ENCODE data around the gene GALNT2.

The GALNT2 gene

DNA sequence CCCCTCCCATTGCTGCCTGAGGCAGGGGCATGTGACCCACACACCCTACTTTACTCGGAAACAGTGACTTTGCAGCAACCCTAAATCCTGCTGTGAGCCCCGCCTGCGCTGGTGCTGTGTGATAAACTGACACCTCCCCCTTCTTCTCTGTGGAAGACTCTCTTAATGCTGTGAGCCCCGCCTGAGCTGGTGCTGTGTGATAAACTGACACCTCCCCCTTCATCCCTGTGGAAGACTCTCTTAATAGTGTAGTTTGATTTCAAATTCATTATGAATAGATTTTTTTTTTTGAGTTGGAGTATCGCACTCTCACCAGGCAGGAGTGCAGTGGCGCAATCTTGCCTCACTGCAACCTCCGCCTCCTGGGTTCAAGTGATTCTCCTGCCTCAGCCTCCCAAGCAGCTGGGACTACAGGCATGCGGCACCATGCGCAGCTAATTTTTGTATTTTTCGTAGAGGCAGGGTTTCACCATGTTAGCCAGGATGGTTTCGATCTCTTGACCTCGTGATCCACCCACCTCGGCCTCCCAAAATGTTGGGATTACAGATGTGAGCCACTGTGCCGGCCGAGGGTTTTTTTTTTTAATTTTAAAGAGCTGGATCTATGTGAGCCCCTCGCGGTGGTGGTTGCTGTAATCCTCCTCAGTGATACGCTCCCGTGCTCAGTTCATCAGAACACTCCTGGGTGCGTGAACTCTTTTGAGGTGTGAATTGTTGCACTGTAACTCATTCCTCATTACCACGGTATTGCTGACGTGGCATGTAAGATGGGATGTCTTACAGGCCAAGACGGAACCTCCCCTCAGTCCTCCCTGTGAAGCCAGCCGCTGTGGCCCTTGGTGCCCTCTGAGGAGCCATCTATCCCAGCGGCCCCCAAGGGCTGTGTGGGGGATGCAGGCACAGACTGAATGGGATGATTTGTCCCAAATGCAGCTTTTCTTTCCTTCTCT, 60.3 kb downstream of the GALNT2 start:
- no peak for DNase-seq (ENCODE audit: low spot score)
- TF ChIP-seq, protein P1, sequence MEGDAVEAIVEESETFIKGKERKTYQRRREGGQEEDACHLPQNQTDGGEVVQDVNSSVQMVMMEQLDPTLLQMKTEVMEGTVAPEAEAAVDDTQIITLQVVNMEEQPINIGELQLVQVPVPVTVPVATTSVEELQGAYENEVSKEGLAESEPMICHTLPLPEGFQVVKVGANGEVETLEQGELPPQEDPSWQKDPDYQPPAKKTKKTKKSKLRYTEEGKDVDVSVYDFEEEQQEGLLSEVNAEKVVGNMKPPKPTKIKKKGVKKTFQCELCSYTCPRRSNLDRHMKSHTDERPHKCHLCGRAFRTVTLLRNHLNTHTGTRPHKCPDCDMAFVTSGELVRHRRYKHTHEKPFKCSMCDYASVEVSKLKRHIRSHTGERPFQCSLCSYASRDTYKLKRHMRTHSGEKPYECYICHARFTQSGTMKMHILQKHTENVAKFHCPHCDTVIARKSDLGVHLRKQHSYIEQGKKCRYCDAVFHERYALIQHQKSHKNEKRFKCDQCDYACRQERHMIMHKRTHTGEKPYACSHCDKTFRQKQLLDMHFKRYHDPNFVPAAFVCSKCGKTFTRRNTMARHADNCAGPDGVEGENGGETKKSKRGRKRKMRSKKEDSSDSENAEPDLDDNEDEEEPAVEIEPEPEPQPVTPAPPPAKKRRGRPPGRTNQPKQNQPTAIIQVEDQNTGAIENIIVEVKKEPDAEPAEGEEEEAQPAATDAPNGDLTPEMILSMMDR (IDR thresholded peaks at IDR 0.05; ENCODE audit: extremely low read depth, insufficient read depth, missing control alignments), result no peak
- in situ Hi-C loops (cut with MboI; ENCODE audit: low pct_unique_long_range_greater_than_20kb, low sequenced_read_pairs, unreplicated experiment), result no loop called here

DNA sequence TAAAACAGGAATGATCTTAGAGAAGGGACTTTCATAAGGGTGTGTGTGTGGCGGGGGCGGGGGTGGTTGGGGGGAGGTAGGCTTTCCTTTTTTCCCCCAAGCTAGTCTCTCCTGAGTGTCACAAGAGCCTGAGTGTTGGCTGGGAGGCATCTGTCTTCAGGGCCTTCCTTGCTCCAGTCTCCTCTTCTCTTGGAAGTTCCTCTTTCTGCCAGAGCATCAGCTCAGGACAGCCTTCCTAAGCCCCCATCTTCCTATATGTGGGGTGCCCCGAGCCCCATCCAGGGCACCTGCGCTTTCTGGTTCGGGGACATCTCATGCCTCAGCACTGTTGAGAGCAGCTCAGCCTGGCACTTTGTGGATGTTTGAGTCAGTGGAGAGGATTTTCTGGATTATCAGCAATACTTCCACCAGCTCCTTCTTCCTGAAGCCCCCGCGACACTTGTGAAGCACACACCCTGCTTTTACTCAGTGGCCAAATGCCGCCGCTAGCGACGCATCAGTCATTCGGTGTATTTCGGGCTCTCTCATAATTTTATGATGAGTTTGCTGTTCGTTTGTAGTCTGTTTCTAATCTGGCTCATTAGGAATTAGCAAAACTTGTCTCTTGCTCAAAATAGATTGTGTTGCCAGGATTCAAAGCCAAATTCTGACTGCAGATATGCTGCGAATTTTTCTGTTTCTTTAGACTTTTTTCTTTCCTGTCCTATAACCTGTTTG, 61.7 kb downstream of the GALNT2 start:
- in situ Hi-C loops (cut with MboI; ENCODE audit: low pct_unique_long_range_greater_than_20kb, low sequenced_read_pairs, unreplicated experiment), result no loop called here
- no peak for DNase-seq (ENCODE audit: low spot score)
- TF ChIP-seq, protein P1 (IDR thresholded peaks at IDR 0.05; ENCODE audit: extremely low read depth, insufficient read depth, missing control alignments), result no peak

DNA sequence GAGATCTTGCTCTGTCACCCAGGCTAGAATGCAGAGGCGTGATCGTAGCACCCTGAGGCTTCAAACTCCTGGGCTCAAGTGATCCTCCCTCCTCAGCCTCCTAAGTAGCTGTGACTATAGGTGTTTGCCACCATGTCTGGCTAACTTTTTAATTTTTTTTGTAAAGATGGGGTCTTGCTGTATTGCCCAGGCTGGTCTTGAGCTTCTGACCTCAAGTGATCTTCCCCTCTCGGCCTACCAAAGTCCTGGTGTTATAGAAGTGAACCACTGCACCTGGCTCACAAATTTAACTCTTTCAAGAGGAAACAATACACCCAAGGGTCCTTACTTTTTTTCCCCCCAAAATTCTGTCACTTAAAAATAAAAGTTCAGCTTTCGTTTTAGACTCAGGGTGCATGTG, 62.3 kb downstream of the GALNT2 start:
- in situ Hi-C loops (cut with MboI; ENCODE audit: low pct_unique_long_range_greater_than_20kb, low sequenced_read_pairs, unreplicated experiment), result no loop called here

DNA sequence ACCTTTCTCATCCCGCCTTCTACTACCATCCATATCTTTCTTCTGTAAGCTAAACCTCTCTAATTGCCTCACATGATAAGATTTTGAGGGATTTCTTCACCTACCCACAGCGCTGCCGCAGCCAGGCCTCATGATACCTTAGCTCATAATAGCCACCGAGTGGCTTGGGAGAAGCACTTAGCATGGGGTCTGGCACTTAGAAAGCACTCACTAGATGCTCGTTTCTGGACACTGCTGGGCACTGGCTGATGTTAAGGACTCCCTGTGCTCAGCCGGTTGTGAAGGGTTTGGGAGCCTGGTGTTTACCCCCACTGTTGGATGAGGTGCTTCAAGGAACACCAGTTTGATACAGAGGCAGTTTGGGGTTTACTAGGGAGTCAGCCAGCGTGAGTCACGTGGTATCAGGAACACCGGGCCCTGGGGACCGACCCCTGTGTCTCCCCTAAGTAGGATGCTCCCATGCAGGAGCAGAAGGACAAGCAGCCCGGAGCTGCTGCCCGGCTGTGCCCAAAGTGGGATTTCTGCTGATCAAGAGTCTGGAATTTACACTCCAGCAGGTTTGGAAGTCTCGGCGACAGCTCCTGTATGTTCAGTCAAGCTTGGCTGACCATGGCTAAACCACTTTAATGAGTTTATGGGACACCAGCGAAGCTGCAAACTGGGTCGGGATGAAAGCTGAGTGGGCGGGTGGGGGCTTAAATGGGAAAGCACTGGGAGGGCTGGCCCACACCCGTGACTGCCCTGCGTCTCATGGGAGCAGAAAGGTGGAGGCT, 63.3 kb downstream of the GALNT2 start:
- in situ Hi-C loops (cut with MboI; ENCODE audit: low pct_unique_long_range_greater_than_20kb, low sequenced_read_pairs, unreplicated experiment), result no loop called here
- no peak for DNase-seq (ENCODE audit: low spot score)
- TF ChIP-seq, protein P1 (IDR thresholded peaks at IDR 0.05; ENCODE audit: extremely low read depth, insufficient read depth, missing control alignments), result no peak

More for the DNA sequence above, 62.3 kb downstream of the GALNT2 start:
- TF ChIP-seq, protein P1 (IDR thresholded peaks at IDR 0.05; ENCODE audit: extremely low read depth, insufficient read depth, missing control alignments), result no peak
- no peak for DNase-seq (ENCODE audit: low spot score)

DNA sequence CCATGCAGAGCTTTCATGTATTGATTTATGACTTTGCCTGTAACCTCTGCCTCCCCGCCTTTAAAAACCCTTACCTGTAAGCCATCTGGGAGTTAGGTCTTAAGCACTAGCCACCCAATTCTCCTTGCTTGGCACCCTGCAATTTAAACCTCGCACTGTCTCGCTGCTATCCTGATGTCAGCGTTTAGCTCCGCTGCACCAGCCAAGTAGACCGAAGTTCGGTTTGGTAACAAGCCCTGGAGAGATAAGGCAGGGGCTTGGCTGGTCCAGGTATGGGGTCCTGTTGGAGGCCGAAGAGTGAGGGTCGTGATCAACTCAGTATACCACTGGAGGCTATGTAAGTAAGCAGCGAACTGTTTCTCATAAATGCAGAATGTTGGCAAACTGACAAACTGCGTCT, 64.4 kb downstream of the GALNT2 start:
- TF ChIP-seq, protein P1 (IDR thresholded peaks at IDR 0.05; ENCODE audit: extremely low read depth, insufficient read depth, missing control alignments), result no peak
- no peak for DNase-seq (ENCODE audit: low spot score)
- in situ Hi-C loops (cut with MboI; ENCODE audit: low pct_unique_long_range_greater_than_20kb, low sequenced_read_pairs, unreplicated experiment), result no loop called here

DNA sequence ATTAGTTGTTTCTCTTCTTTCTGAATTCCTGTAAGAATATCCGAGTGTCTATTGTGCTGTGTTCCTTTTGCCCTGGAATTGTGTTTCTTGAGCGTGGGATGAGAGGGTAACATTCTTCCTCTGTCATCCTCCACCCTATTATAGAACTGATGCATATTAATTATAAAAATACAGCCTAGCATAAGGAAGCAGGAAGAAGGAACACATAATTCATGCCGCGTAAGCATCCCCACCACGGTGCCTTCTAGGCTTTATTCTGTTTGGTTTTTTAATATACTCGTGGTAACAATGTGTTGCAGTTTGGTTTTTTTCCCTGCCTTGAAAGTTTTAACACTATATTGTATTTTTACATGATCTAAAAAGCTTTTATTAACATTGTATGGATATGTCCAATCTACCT, 65.7 kb downstream of the GALNT2 start:
- in situ Hi-C loops (cut with MboI; ENCODE audit: low pct_unique_long_range_greater_than_20kb, low sequenced_read_pairs, unreplicated experiment), result no loop called here
- no peak for DNase-seq (ENCODE audit: low spot score)
- TF ChIP-seq, protein P1 (IDR thresholded peaks at IDR 0.05; ENCODE audit: extremely low read depth, insufficient read depth, missing control alignments), result no peak
